Immature natural killer cell (primary cell): Measurements from ENCODE around the gene DEPDC1B. TPM values are rescaled to one million over a fixed set of nuclear protein-coding genes. Genes with fewer than 3 reads are reported as not detected.
"Not testable (repeated sequence)": the region's sequence is repeated elsewhere in the genome, so short reads cannot be mapped to it uniquely, and the experiment has no call there.

ENCODE experiments used
- DNase-seq, 3 donors: peaks; one replicate each; pipeline ENCODE4 v3.0.0; 2022; ENCODE audit warnings: mixed read lengths in 1 of 3
- H3K27ac Mint-ChIP-seq, 6 donors: one replicate each; pipeline ENCODE4 v1.8.0; 2020; ENCODE audit warnings: mixed read lengths in 6 of 6, mild to moderate bottlenecking in 5 of 6, inconsistent platforms in 4 of 6, moderate library complexity in 3 of 6
- H3K27me3 Mint-ChIP-seq, 3 donors: one replicate each; pipeline ENCODE4 v1.8.0; 2020 to 2021; ENCODE audit warnings: low read depth in 3 of 3, mild to moderate bottlenecking in 3 of 3, mixed read lengths in 3 of 3, moderate library complexity in 3 of 3, inconsistent platforms in 1 of 3
- H3K36me3 Mint-ChIP-seq, 3 donors: one replicate each; pipeline ENCODE4 v1.8.0; 2020; ENCODE audit warnings: mixed read lengths in 3 of 3, inconsistent platforms in 2 of 3, mild to moderate bottlenecking in 2 of 3
- H3K4me1 Mint-ChIP-seq, 2 donors: one replicate each; pipeline ENCODE4 v1.8.0; 2020; ENCODE audit warnings: inconsistent platforms in 2 of 2, mild to moderate bottlenecking in 2 of 2, mixed read lengths in 2 of 2, moderate library complexity in 1 of 2
- H3K4me3 Mint-ChIP-seq, 5 donors: one replicate each; pipeline ENCODE4 v1.8.0; 2020; ENCODE audit warnings: mild to moderate bottlenecking in 5 of 5, mixed read lengths in 5 of 5, inconsistent platforms in 3 of 5, moderate library complexity in 3 of 5
- H3K9me3 Mint-ChIP-seq, 6 donors: one replicate each; pipeline ENCODE4 v1.8.0; 2020; ENCODE audit warnings: mild to moderate bottlenecking in 6 of 6, mixed read lengths in 6 of 6, inconsistent platforms in 4 of 6, moderate library complexity in 3 of 6
- polyA plus RNA-seq, 3 donors: library from polyadenylated mRNA; unstranded; fragments of 300-500 nt; fragmentation: Illumina TruSeq; gene quantifications; one replicate each; pipeline ENCODE4 v1.2.3, GENCODE V29; 2021

Gene DEPDC1B
- polyA plus RNA-seq, 3 donors from 2014 or later: 0.67 to 1.4 (median 0.88) TPM

GRCh38 chr5:60620752-60621151, 79.2 kb downstream of the DEPDC1B start:
- H3K4me1 Mint-ChIP-seq, DNase-seq, H3K27ac Mint-ChIP-seq, H3K4me3 Mint-ChIP-seq, H3K36me3 Mint-ChIP-seq, H3K27me3 Mint-ChIP-seq, H3K9me3 Mint-ChIP-seq: not testable (repeated sequence)

- no peak overlapping the region for H3K4me3 Mint-ChIP-seq
- H3K27ac Mint-ChIP-seq: no peak overlapping the region
- no peaks in the 10 kb centered on the region for H3K4me1 Mint-ChIP-seq
- H3K27me3 Mint-ChIP-seq: no peaks in the 10 kb centered on the region
- H3K36me3 Mint-ChIP-seq: peaks cover 0 to 14% (median 4%) of the 10 kb centered on the region in 3 donors
- peaks cover 0 to 10% (median 3%) of the 10 kb centered on the region in 6 donors for H3K9me3 Mint-ChIP-seq
- no peak for DNase-seq
Observed at GRCh38 chr5:60613826-60614225, 86.1 kb downstream of the DEPDC1B start.

- H3K4me1 Mint-ChIP-seq: no peaks in the 10 kb centered on the region
- DNase-seq: no peak
- peaks cover 0 to 10% (median 2%) of the 10 kb centered on the region in 6 donors for H3K9me3 Mint-ChIP-seq
- H3K27ac Mint-ChIP-seq: peak overlapping the region in 1 of 6 donors; percentile 27
- no peaks in the 10 kb centered on the region for H3K27me3 Mint-ChIP-seq
- H3K36me3 Mint-ChIP-seq: peaks cover 0 to 11% (median 0%) of the 10 kb centered on the region in 3 donors
- H3K4me3 Mint-ChIP-seq: no peak overlapping the region
Observed at GRCh38 chr5:60611099-60611740, 88.7 kb downstream of the DEPDC1B start.

- Mint-ChIP-seq H3K4me3 (no peak overlapping the region), H3K4me1 (no peaks in the 10 kb centered on the region), H3K27me3 (no peaks in the 10 kb centered on the region), H3K27ac (peak overlapping the region in 1 of 6 donors; percentile 2), H3K36me3 (peaks cover 0 to 7% (median 3%) of the 10 kb centered on the region in 3 donors), H3K9me3 (peaks cover 0 to 2% (median 0%) of the 10 kb centered on the region in 6 donors)
- DNase-seq: no peak
Observed at GRCh38 chr5:60604771-60605170, 95.2 kb downstream of the DEPDC1B start.

GRCh38 chr5:60598424-60598823, 101.5 kb downstream of the DEPDC1B start:
- Mint-ChIP-seq H3K9me3 (no peaks in the 10 kb centered on the region), H3K27ac (peak overlapping the region in 2 of 6 donors; percentile 3 to 35), H3K4me1 (peaks cover 16 to 22% of the 10 kb centered on the region in 2 donors), H3K4me3 (no peak overlapping the region), H3K36me3 (peaks cover 0 to 4% (median 0%) of the 10 kb centered on the region in 3 donors), H3K27me3 (no peaks in the 10 kb centered on the region)
- DNase-seq: no peak

- peak in 2 of 3 donors; percentile 2 to 5 for DNase-seq
- Mint-ChIP-seq H3K4me3 (peak overlapping the region in 2 of 5 donors; percentile 2 to 18), H3K27me3 (no peaks in the 10 kb centered on the region), H3K36me3 (peaks cover 0 to 4% (median 0%) of the 10 kb centered on the region in 3 donors), H3K27ac (peak overlapping the region in 1 of 6 donors; percentile 35), H3K9me3 (no peaks in the 10 kb centered on the region), H3K4me1 (peaks cover 16 to 22% of the 10 kb centered on the region in 2 donors)
Observed at GRCh38 chr5:60597572-60598320, 102.2 kb downstream of the DEPDC1B start.

GRCh38 chr5:60594715-60595477, 105.1 kb downstream of the DEPDC1B start:
- Mint-ChIP-seq H3K27me3 (no peaks in the 10 kb centered on the region), H3K4me1 (peaks cover 16 to 22% of the 10 kb centered on the region in 2 donors), H3K4me3 (no peak overlapping the region), H3K36me3 (peaks cover 0 to 4% (median 0%) of the 10 kb centered on the region in 3 donors), H3K9me3 (no peaks in the 10 kb centered on the region), H3K27ac (no peak overlapping the region)
- no peak for DNase-seq

- no peak overlapping the region for H3K27ac Mint-ChIP-seq
- H3K4me1 Mint-ChIP-seq: no peaks in the 10 kb centered on the region
- H3K27me3 Mint-ChIP-seq: no peaks in the 10 kb centered on the region
- no peak overlapping the region for H3K4me3 Mint-ChIP-seq
- no peak for DNase-seq
- no peaks in the 10 kb centered on the region for H3K9me3 Mint-ChIP-seq
- H3K36me3 Mint-ChIP-seq: peaks cover 0 to 4% (median 0%) of the 10 kb centered on the region in 3 donors
Observed at GRCh38 chr5:60590172-60590571, 109.8 kb downstream of the DEPDC1B start.

GRCh38 chr5:60587312-60587711, 112.7 kb downstream of the DEPDC1B start:
- not testable (repeated sequence) for H3K27me3 Mint-ChIP-seq, H3K4me1 Mint-ChIP-seq, H3K9me3 Mint-ChIP-seq, DNase-seq, H3K36me3 Mint-ChIP-seq, H3K27ac Mint-ChIP-seq, H3K4me3 Mint-ChIP-seq

- Mint-ChIP-seq H3K36me3 (peaks cover 0 to 6% (median 0%) of the 10 kb centered on the region in 3 donors), H3K27ac (no peak overlapping the region), H3K27me3 (peaks cover 0 to 2% (median 0%) of the 10 kb centered on the region in 3 donors), H3K4me3 (no peak overlapping the region), H3K9me3 (peaks cover 0 to 6% (median 0%) of the 10 kb centered on the region in 6 donors), H3K4me1 (no peaks in the 10 kb centered on the region)
- no peak for DNase-seq
Observed at GRCh38 chr5:60586307-60586901, 113.6 kb downstream of the DEPDC1B start.

- Mint-ChIP-seq H3K36me3 (peaks cover 0 to 6% (median 0%) of the 10 kb centered on the region in 3 donors), H3K27me3 (peaks cover 0 to 2% (median 0%) of the 10 kb centered on the region in 3 donors), H3K9me3 (peaks cover 0 to 10% (median 0%) of the 10 kb centered on the region in 6 donors), H3K27ac (no peak overlapping the region), H3K4me1 (no peaks in the 10 kb centered on the region), H3K4me3 (no peak overlapping the region)
- DNase-seq: no peak
Observed at GRCh38 chr5:60585618-60586017, 114.3 kb downstream of the DEPDC1B start.

- no peak for DNase-seq
- Mint-ChIP-seq H3K9me3 (peaks cover 0 to 10% (median 0%) of the 10 kb centered on the region in 6 donors), H3K4me1 (peaks cover 1 to 2% of the 10 kb centered on the region in 2 donors), H3K27ac (no peak overlapping the region), H3K36me3 (peaks cover 0 to 6% (median 0%) of the 10 kb centered on the region in 3 donors), H3K27me3 (peaks cover 0 to 2% (median 0%) of the 10 kb centered on the region in 3 donors), H3K4me3 (no peak overlapping the region)
Observed at GRCh38 chr5:60584304-60584703, 115.7 kb downstream of the DEPDC1B start.

GRCh38 chr5:60583616-60584015, 116.3 kb downstream of the DEPDC1B start:
- no peak for DNase-seq
- peaks cover 0 to 6% (median 0%) of the 10 kb centered on the region in 3 donors for H3K36me3 Mint-ChIP-seq
- H3K27me3 Mint-ChIP-seq: peaks cover 0 to 2% (median 0%) of the 10 kb centered on the region in 3 donors
- H3K9me3 Mint-ChIP-seq: peaks cover 0 to 10% (median 0%) of the 10 kb centered on the region in 6 donors
- H3K27ac Mint-ChIP-seq: no peak overlapping the region
- no peak overlapping the region for H3K4me3 Mint-ChIP-seq
- peaks cover 3 to 4% of the 10 kb centered on the region in 2 donors for H3K4me1 Mint-ChIP-seq
